ENCODE results near the gene ZNF644. TPM values are rescaled to one million over a fixed set of nuclear protein-coding genes. Genes with fewer than 3 reads are reported as not detected.
"Not testable (repeated sequence)": the region's sequence is repeated elsewhere in the genome, so short reads cannot be mapped to it uniquely, and the experiment has no call there.

Gene ZNF644
- total and polyA plus RNA-seq, 4 donors, result 12.2 to 121 (median 35.5) TPM

DNA sequence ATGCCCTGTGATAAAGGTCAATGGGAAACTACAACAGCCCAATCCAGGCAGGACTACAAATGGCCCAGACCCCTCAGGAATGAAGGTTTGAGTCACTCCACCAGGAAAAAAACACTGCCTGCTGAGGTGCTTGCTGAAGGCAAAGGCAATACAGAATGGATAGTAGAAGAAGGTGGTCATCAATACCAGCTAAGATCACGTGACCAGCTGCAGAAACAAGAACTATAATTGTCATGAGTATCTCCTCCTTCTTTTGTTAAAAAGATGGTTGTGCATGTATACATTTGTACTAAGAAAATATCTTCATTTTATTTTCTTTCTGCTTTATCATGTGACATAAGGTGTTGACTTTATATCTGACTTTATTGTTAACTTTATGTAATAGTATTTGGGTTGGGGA lies 23.4 kb upstream of the ZNF644 start:
- H3K36me3 ChIP-seq (ENCODE audit: control insufficient read depth in 4 of 4, insufficient read depth in 4 of 4, low read length in 4 of 4), result no peaks in the 10 kb centered on the region
- DNase-seq (no peak), ATAC-seq (ENCODE audit: insufficient read depth, low FRiP score) (no peak)
- H3K9ac ChIP-seq (ENCODE audit: insufficient read depth in 1 of 2, low read length in 2 of 2), result no peak overlapping the region
- no peaks in the 10 kb centered on the region for H3K4me1 ChIP-seq (ENCODE audit: control insufficient read depth in 5 of 5, insufficient read depth in 5 of 5, low read length in 5 of 5)
- 91 to 93% methylated on average over 1 of the region's 1 CpG for WGBS, 2 donors
- no peaks in the 10 kb centered on the region for H3K27me3 ChIP-seq (ENCODE audit: control insufficient read depth in 3 of 3, insufficient read depth in 3 of 3, low read length in 2 of 3)
- TF ChIP-seq, protein P1, sequence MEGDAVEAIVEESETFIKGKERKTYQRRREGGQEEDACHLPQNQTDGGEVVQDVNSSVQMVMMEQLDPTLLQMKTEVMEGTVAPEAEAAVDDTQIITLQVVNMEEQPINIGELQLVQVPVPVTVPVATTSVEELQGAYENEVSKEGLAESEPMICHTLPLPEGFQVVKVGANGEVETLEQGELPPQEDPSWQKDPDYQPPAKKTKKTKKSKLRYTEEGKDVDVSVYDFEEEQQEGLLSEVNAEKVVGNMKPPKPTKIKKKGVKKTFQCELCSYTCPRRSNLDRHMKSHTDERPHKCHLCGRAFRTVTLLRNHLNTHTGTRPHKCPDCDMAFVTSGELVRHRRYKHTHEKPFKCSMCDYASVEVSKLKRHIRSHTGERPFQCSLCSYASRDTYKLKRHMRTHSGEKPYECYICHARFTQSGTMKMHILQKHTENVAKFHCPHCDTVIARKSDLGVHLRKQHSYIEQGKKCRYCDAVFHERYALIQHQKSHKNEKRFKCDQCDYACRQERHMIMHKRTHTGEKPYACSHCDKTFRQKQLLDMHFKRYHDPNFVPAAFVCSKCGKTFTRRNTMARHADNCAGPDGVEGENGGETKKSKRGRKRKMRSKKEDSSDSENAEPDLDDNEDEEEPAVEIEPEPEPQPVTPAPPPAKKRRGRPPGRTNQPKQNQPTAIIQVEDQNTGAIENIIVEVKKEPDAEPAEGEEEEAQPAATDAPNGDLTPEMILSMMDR (IDR thresholded peaks at IDR 0.05; ENCODE audit: control extremely low read depth, extremely low read depth), result no peak
- peaks cover 0 to 11% (median 4%) of the 10 kb centered on the region in 4 donors for H3K9me3 ChIP-seq (ENCODE audit: control insufficient read depth in 4 of 4, insufficient read depth in 3 of 4, low read length in 3 of 4)
- no peak overlapping the region for H3K4me3 ChIP-seq
- no peak overlapping the region for H3K27ac ChIP-seq (ENCODE audit: low read depth in 1 of 2, low read length in 1 of 2)

- not testable (repeated sequence) for H3K4me3 ChIP-seq; H3K27ac ChIP-seq (ENCODE audit: low read depth in 1 of 2, low read length in 1 of 2); H3K9ac ChIP-seq (ENCODE audit: insufficient read depth in 1 of 2, low read length in 2 of 2); H3K27me3 ChIP-seq (ENCODE audit: control insufficient read depth in 3 of 3, insufficient read depth in 3 of 3, low read length in 2 of 3); ATAC-seq (ENCODE audit: insufficient read depth, low FRiP score); H3K36me3 ChIP-seq (ENCODE audit: control insufficient read depth in 4 of 4, insufficient read depth in 4 of 4, low read length in 4 of 4); H3K4me1 ChIP-seq (ENCODE audit: control insufficient read depth in 5 of 5, insufficient read depth in 5 of 5, low read length in 5 of 5); DNase-seq
- peaks cover 0 to 11% (median 4%) of the 10 kb centered on the region in 4 donors for H3K9me3 ChIP-seq (ENCODE audit: control insufficient read depth in 4 of 4, insufficient read depth in 3 of 4, low read length in 3 of 4)
- WGBS, 2 donors, result 67 to 69% methylated on average over 2 of the region's 2 CpGs
Observed at GRCh38 chr1:91044776-91045175, 22.9 kb upstream of the ZNF644 start.

- H3K27ac ChIP-seq (ENCODE audit: low read depth in 1 of 2, low read length in 1 of 2); ATAC-seq (ENCODE audit: insufficient read depth, low FRiP score); DNase-seq; H3K9ac ChIP-seq (ENCODE audit: insufficient read depth in 1 of 2, low read length in 2 of 2); H3K27me3 ChIP-seq (ENCODE audit: control insufficient read depth in 3 of 3, insufficient read depth in 3 of 3, low read length in 2 of 3); H3K4me1 ChIP-seq (ENCODE audit: control insufficient read depth in 5 of 5, insufficient read depth in 5 of 5, low read length in 5 of 5); H3K36me3 ChIP-seq (ENCODE audit: control insufficient read depth in 4 of 4, insufficient read depth in 4 of 4, low read length in 4 of 4); H3K4me3 ChIP-seq: not testable (repeated sequence)
- peaks cover 0 to 11% (median 4%) of the 10 kb centered on the region in 4 donors for H3K9me3 ChIP-seq (ENCODE audit: control insufficient read depth in 4 of 4, insufficient read depth in 3 of 4, low read length in 3 of 4)
- 78 to 89% methylated on average over 2 of the region's 2 CpGs for WGBS, 2 donors
Observed at GRCh38 chr1:91042372-91042771, 20.5 kb upstream of the ZNF644 start.

DNA sequence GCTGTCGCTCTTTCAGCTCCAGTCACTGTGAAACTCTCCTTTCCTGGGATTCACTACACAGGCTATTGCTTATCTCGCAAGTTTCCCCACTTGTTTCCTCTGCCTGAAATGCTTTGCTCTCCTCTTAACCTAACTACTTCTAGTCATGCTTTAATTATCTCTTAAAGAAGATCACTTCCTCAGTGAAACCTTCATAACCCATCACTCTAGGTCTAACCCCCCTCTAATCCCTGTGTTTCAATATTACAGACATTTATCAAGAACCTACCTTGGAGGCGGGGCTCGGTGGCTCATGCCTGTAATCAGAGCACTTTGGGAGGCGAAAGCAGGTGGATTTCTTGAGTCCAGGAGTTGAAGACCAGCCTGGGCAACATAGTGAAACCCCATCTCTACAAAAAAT lies 16.7 kb upstream of the ZNF644 start:
- no peak for ATAC-seq (ENCODE audit: insufficient read depth, low FRiP score)
- Histone ChIP-seq H3K27ac (ENCODE audit: low read depth in 1 of 2, low read length in 1 of 2) (no peak overlapping the region), H3K4me3 (no peak overlapping the region), H3K4me1 (ENCODE audit: control insufficient read depth in 5 of 5, insufficient read depth in 5 of 5, low read length in 5 of 5) (no peaks in the 10 kb centered on the region), H3K9me3 (ENCODE audit: control insufficient read depth in 4 of 4, insufficient read depth in 3 of 4, low read length in 3 of 4) (peaks cover 0 to 7% (median 4%) of the 10 kb centered on the region in 4 donors), H3K36me3 (ENCODE audit: control insufficient read depth in 4 of 4, insufficient read depth in 4 of 4, low read length in 4 of 4) (no peaks in the 10 kb centered on the region), H3K27me3 (ENCODE audit: control insufficient read depth in 3 of 3, insufficient read depth in 3 of 3, low read length in 2 of 3) (no peaks in the 10 kb centered on the region), H3K9ac (ENCODE audit: insufficient read depth in 1 of 2, low read length in 2 of 2) (no peak overlapping the region)
- TF ChIP-seq, protein P1 (IDR thresholded peaks at IDR 0.05; ENCODE audit: control extremely low read depth, extremely low read depth), result no peak
- 94% methylated on average over 5 of the region's 5 CpGs for WGBS, 2 donors
- DNase-seq, result no peak

Measured in lung (tissue), 12 donors.